SJCRH30 (cell line): ENCODE results near the gene TOGARAM1. TPM values are rescaled to one million over a fixed set of nuclear protein-coding genes. Genes with fewer than 3 reads are reported as not detected.
A peak's percentile ranks its signal among the peaks of the same experiment; 100 is the strongest.

Experiments used
- DNase-seq, 2 experiments: peaks; one replicate each; pipeline ENCODE4 v3.0.0-alpha.2; 2015 to 2020
- H3K27ac ChIP-seq: fragments of 250-450 bp; sonication (Bioruptor Pico); 2 replicates; pipeline ENCODE4 v1.5.1; 2020; ENCODE audit warnings: mild to moderate bottlenecking, moderate library complexity
- H3K27me3 ChIP-seq: fragments of 250-450 bp; sonication (Bioruptor Pico); 2 replicates; pipeline ENCODE4 v1.5.1; 2020; ENCODE audit warnings: mild to moderate bottlenecking, moderate library complexity
- H3K36me3 ChIP-seq: fragments of 250-450 bp; sonication (Bioruptor Pico); 2 replicates; pipeline ENCODE4 v1.5.1; 2020; ENCODE audit warnings: mild to moderate bottlenecking, moderate library complexity
- H3K4me1 ChIP-seq: fragments of 250-450 bp; sonication (Bioruptor Pico); 2 replicates; pipeline ENCODE4 v1.5.1; 2020; ENCODE audit warnings: mild to moderate bottlenecking, moderate library complexity
- H3K4me3 ChIP-seq: fragments of 250-450 bp; sonication (Bioruptor Pico); 2 replicates; pipeline ENCODE4 v1.5.1; 2020; ENCODE audit warnings: mild to moderate bottlenecking, moderate library complexity
- H3K9me3 ChIP-seq: fragments of 250-450 bp; sonication (Bioruptor Pico); replicated peaks from 2 replicates; pipeline ENCODE4 v1.5.1; 2020; ENCODE audit warnings: mild to moderate bottlenecking, moderate library complexity
- total RNA-seq: library from RNA; depleted of rRNA; stranded (reverse); fragments of >200 nt; shearing (Covaris generic); gene quantifications from 2 replicates; pipeline ENCODE4 v1.2.3, GENCODE V29; 2014; rRNA removed

Gene TOGARAM1, protein sequence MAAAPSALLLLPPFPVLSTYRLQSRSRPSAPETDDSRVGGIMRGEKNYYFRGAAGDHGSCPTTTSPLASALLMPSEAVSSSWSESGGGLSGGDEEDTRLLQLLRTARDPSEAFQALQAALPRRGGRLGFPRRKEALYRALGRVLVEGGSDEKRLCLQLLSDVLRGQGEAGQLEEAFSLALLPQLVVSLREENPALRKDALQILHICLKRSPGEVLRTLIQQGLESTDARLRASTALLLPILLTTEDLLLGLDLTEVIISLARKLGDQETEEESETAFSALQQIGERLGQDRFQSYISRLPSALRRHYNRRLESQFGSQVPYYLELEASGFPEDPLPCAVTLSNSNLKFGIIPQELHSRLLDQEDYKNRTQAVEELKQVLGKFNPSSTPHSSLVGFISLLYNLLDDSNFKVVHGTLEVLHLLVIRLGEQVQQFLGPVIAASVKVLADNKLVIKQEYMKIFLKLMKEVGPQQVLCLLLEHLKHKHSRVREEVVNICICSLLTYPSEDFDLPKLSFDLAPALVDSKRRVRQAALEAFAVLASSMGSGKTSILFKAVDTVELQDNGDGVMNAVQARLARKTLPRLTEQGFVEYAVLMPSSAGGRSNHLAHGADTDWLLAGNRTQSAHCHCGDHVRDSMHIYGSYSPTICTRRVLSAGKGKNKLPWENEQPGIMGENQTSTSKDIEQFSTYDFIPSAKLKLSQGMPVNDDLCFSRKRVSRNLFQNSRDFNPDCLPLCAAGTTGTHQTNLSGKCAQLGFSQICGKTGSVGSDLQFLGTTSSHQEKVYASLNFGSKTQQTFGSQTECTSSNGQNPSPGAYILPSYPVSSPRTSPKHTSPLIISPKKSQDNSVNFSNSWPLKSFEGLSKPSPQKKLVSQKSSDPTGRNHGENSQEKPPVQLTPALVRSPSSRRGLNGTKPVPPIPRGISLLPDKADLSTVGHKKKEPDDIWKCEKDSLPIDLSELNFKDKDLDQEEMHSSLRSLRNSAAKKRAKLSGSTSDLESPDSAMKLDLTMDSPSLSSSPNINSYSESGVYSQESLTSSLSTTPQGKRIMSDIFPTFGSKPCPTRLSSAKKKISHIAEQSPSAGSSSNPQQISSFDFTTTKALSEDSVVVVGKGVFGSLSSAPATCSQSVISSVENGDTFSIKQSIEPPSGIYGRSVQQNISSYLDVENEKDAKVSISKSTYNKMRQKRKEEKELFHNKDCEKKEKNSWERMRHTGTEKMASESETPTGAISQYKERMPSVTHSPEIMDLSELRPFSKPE (N-terminal part only)
- total RNA-seq, result 18.6 and 21.9 TPM in 2 replicates

DNA sequence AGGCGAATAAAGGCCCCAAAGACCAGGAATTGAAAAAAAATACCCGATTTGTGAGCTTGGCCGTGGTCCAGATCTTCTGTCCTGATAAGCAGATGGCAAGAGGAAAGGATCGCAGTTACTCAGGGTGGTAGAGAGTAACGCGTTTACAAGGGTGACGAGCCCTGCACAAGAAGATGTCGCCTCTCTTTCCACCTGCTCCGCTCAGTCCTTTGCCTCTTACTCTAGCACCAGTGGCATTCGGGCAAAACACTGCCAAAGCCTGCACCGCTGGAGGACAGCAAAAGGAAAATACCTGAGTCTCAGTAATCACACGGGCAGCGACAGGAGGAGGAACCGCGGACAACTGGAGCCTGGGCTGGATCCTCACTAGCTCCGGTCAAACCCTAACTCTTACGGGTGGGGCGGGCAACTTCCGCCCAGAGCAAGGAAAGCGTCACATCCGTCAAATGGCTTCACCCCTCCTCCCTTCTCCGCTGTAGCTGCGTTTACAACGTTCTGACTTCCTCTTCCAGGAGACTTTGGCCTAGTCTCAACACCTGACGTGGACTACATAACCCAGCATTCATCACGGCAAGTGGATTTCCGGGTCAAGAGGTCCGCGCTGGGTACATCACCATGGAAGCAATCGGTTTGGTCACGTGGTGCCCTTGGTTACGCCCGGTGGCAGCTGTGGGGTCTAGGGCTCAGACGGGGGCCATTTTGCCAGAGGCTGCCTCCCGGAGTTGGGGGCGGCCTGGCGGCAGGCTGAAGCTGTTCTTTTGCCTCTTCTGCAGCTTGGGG lies at the start of gene TOGARAM1, which contains the start of gene KLHL28:
Gene TOGARAM1, plus strand, starts transcription at position 637 of the 780 bp plus-strand sequence. CDS start 232 bp downstream, outside the sequence.
Gene KLHL28, minus strand, starts transcription at position 394 of the 780 bp plus-strand sequence. CDS start 16,019 bp downstream, outside the sequence.
- H3K36me3 ChIP-seq, result no peaks in the 10 kb centered on the region
- DNase-seq, result peak; percentile 98 to 99
- H3K4me3 ChIP-seq, result peak within 1 kb of the TSS; percentile 88
- H3K27ac ChIP-seq, result peak within 1 kb of the TSS; percentile 86
- no peaks in the 10 kb centered on the region for H3K27me3 ChIP-seq
- H3K4me1 ChIP-seq, result peaks cover 2% of the 10 kb centered on the region; the same call in 1 of the 2 replicates
- H3K9me3 ChIP-seq, result no peaks in the 10 kb centered on the region

DNA sequence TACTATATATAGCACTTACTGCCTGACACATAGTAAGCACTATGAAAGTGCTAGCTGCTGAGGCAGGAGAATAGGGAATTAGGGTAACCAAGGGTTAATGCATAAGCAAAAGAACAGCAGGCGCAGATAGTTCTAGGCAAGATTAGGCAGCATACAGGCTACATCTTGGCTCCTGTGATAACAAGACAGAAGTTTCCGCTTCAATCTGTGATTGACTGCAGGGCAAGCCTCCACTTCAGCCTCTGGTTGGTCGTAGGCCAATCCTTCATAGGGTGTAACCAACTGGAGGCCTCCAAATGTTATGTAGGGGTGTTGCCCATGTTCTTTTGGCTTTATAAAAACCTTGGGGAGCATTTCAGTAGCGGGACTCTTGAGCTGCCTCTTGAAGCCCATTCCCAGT lies 47.1 kb upstream of the TOGARAM1 start:
- Histone ChIP-seq H3K9me3 (no peaks in the 10 kb centered on the region; the same call in 1 of the 2 replicates), H3K4me3 (no peak overlapping the region), H3K36me3 (no peaks in the 10 kb centered on the region), H3K27ac (no peak overlapping the region), H3K27me3 (no peaks in the 10 kb centered on the region), H3K4me1 (peaks cover 14% of the 10 kb centered on the region)
- peak in 1 of 2 experiments; percentile 38 for DNase-seq

DNA sequence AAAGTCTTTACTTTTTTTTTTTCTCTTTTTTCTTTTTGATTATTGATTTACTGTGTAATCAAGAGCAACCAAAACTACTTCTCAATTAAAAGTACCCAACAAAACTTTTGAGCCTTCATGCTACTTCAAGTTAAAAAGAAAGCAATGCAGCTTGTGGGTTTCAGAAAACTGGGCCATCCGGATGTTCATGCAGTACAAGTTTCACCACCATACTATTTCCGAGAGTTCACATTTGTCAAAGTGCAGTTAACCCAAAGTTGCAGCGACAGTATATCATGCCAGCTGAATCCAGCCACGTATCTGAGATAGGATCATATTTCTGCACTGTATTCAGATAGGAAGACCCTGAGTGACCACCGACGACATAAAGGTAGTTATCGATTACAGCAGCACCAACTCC lies 33.2 kb upstream of the TOGARAM1 start:
- H3K36me3 ChIP-seq, result no peaks in the 10 kb centered on the region; the same call in 1 of the 2 replicates
- H3K4me1 ChIP-seq, result no peaks in the 10 kb centered on the region
- no peaks in the 10 kb centered on the region for H3K9me3 ChIP-seq
- no peaks in the 10 kb centered on the region for H3K27me3 ChIP-seq
- no peak for DNase-seq
- no peak overlapping the region for H3K4me3 ChIP-seq
- H3K27ac ChIP-seq, result no peak overlapping the region

DNA sequence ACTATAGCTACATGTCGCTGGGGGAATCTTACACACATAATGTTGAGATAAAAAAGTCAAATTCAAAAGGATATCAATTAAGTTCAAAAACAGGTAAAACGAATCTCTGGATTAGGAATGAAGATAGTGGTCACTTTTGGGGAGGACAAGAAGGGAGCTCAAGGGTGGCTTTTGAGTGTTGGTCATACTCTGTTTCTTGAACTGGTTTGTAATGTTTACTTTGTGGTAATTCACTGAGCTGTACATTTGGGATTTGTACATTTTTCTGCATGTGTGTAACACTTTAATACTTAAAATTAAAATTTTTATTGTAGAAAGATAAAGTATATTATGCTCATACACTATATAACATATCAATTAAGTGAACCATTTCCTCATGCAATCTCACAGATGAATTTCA lies 26.8 kb upstream of the TOGARAM1 start:
- H3K4me3 ChIP-seq, result no peak overlapping the region
- no peak overlapping the region for H3K27ac ChIP-seq
- H3K9me3 ChIP-seq, result 0 out of 2 replicates have a peak, but pooled peaks cover 5% of the 10 kb centered on the region
- no peaks in the 10 kb centered on the region for H3K4me1 ChIP-seq
- no peak for DNase-seq
- H3K36me3 ChIP-seq, result peaks cover 5% of the 10 kb centered on the region; the same call in 1 of the 2 replicates
- H3K27me3 ChIP-seq, result no peaks in the 10 kb centered on the region

DNA sequence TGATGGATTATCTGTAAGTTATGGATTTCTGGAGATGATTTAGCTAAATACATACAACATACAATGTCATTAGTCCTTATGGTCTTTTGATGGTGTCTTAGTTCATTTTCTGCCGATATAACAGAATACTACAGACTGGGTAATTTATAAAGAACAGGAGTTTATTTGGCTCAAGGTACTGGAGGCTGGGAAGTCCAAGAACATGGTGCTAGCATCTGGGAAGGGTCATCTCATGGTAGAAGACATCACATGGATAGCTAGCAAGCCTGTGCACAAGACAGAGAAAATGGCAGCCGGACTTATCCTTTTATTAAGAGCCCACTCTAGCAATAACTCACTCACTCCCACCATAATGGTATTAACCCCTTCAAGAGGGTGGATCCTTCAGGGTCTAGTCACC lies 24.4 kb upstream of the TOGARAM1 start:
- Histone ChIP-seq H3K4me1 (no peaks in the 10 kb centered on the region), H3K36me3 (peaks cover 15% of the 10 kb centered on the region; the same call in 1 of the 2 replicates), H3K27ac (no peak overlapping the region), H3K9me3 (0 out of 2 replicates have a peak, but pooled peaks cover 8% of the 10 kb centered on the region), H3K4me3 (no peak overlapping the region), H3K27me3 (no peaks in the 10 kb centered on the region)
- no peak for DNase-seq

DNA sequence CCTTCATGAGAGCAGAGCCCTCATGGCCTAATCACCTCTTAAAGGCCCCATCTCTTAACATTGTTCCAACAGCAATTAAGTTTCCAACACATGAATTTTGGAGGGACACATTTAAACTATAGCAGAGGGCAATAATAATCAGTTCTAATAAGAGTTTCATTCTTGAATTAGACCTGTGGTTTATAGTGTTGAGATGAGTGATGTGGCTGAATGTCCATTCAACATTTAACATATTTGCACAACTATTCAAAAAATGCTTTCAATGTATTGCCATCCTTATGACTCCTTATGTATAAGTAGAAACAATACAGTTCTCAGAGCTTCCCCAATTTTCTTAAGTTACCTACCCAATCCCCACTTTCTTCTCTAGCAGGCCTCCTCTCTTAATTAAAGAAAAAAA lies 21.8 kb upstream of the TOGARAM1 start:
- Histone ChIP-seq H3K36me3 (peaks cover 22% of the 10 kb centered on the region; the same call in 1 of the 2 replicates), H3K27me3 (no peaks in the 10 kb centered on the region), H3K4me3 (no peak overlapping the region)

DNA sequence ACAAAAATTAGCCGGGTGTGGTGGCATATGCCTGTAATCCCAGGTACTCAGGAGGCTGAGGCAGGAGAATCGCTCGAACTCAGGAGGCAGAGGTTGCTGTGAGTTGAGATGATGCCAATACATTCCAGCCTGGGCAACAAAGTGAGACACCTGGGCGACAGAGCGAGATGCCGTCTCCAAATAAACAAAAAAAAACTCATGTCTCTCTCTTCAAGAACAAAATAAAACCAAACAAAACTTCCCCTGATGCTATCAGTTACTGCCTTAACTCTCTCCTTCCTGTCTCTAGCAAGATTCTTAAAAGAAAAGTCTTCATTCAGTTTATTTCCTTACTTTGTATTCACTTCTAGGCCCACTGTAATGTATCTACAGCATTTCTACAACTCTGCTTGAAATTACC lies 21.0 kb upstream of the TOGARAM1 start:
- Histone ChIP-seq H3K9me3 (0 out of 2 replicates have a peak, but pooled peaks cover 8% of the 10 kb centered on the region), H3K4me1 (no peaks in the 10 kb centered on the region), H3K27me3 (no peaks in the 10 kb centered on the region), H3K27ac (no peak overlapping the region), H3K4me3 (no peak overlapping the region), H3K36me3 (peaks cover 22% of the 10 kb centered on the region; the same call in 1 of the 2 replicates)
- DNase-seq, result no peak

More for the DNA sequence above, 21.8 kb upstream of the TOGARAM1 start:
- H3K27ac ChIP-seq, result no peak overlapping the region
- DNase-seq, result no peak
- 0 out of 2 replicates have a peak, but pooled peaks cover 8% of the 10 kb centered on the region for H3K9me3 ChIP-seq
- no peaks in the 10 kb centered on the region for H3K4me1 ChIP-seq

DNA sequence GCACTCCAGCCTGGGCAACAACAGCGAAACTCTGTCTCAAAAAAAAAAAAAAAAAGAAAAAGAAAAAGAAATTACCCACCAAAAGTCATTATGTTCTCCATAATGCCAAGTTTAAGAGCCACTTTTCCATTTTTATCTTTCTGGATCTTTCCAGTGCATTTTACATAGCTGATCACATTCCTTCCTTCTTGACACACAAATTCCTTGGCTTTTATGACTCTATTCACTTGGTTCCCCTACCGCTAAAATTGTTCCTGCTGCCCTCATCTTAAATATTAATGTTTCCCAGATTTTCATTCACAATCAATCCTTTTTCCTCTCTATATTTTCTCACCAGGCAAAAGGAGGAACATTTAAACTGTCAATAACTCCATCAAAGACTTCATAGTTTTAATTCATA lies 20.4 kb upstream of the TOGARAM1 start:
- Histone ChIP-seq H3K27ac (no peak overlapping the region), H3K27me3 (no peaks in the 10 kb centered on the region), H3K9me3 (0 out of 2 replicates have a peak, but pooled peaks cover 8% of the 10 kb centered on the region), H3K4me3 (no peak overlapping the region), H3K4me1 (no peaks in the 10 kb centered on the region), H3K36me3 (peaks cover 22% of the 10 kb centered on the region; the same call in 1 of the 2 replicates)
- no peak for DNase-seq

DNA sequence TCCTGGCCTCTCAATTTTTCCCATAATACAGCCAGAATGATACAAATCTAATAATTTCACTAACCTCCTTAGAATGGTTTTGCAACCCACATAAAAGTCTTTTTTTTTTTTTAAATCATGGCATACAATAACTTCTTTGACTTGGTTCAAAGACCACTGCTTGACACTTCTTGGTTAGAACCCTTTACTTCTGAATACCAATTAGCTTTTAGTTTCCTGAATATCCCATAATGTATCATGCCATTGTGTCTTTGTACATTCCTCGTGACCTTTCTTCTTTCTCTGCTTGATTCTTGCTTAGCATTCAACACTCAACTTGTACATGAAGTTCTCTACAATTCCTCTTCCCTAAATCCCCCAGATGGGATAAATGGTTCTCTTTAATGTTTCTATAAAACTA lies 19.6 kb upstream of the TOGARAM1 start:
- 0 out of 2 replicates have a peak, but pooled peaks cover 8% of the 10 kb centered on the region for H3K9me3 ChIP-seq
- no peak overlapping the region for H3K4me3 ChIP-seq
- no peaks in the 10 kb centered on the region for H3K27me3 ChIP-seq
- DNase-seq, result no peak
- no peaks in the 10 kb centered on the region for H3K4me1 ChIP-seq
- H3K36me3 ChIP-seq, result peaks cover 22% of the 10 kb centered on the region; the same call in 1 of the 2 replicates
- no peak overlapping the region for H3K27ac ChIP-seq

DNA sequence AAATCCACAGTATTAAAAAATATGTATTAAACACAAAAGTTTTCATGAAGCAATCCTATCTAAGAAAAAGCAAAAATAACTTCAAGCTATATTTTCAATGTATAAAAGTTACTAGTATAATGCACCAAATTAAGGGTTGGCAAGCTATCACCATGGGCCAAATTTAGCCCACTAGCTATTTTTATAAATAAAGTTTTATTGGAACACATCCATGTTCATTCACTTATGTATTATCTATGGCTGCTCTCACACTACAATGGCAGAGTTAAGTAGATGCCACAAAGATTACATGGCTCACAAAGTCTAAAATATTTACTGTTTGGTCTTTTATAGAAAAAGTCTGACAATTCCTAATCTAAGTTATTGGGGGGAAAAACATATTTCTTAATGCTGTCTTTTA lies 17.9 kb upstream of the TOGARAM1 start:
- no peak overlapping the region for H3K4me3 ChIP-seq
- DNase-seq, result no peak

DNA sequence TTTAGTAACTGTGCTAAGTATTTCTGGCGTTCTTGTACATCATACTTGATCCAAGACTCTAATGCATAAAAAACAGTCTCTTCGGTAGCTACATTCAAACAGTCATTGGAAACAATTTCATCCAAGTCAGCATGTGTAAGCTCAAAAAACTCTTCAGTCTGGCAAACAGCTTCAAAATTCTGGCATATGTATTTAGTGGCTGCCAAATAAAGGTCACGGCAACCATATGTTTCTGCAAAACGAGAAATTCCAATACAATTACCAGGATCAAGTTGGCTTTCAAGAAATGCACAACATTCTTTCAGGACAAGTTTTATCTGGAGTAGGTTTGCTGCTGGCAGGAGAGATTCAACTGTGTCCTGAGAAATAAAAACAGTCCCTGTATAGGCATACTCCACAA lies 16.7 kb upstream of the TOGARAM1 start:
- no peaks in the 10 kb centered on the region for H3K4me1 ChIP-seq
- no peaks in the 10 kb centered on the region for H3K27me3 ChIP-seq
- no peak for DNase-seq
- H3K4me3 ChIP-seq, result no peak overlapping the region
- H3K27ac ChIP-seq, result no peak overlapping the region
- peaks cover 16% of the 10 kb centered on the region; the same call in 1 of the 2 replicates for H3K36me3 ChIP-seq
- H3K9me3 ChIP-seq, result 0 out of 2 replicates have a peak, but pooled peaks cover 2% of the 10 kb centered on the region

More for the DNA sequence above, 17.9 kb upstream of the TOGARAM1 start:
- 0 out of 2 replicates have a peak, but pooled peaks cover 5% of the 10 kb centered on the region for H3K9me3 ChIP-seq
- no peaks in the 10 kb centered on the region for H3K27me3 ChIP-seq
- H3K4me1 ChIP-seq, result no peaks in the 10 kb centered on the region
- no peak overlapping the region for H3K27ac ChIP-seq
- H3K36me3 ChIP-seq, result peaks cover 19% of the 10 kb centered on the region; the same call in 1 of the 2 replicates

DNA sequence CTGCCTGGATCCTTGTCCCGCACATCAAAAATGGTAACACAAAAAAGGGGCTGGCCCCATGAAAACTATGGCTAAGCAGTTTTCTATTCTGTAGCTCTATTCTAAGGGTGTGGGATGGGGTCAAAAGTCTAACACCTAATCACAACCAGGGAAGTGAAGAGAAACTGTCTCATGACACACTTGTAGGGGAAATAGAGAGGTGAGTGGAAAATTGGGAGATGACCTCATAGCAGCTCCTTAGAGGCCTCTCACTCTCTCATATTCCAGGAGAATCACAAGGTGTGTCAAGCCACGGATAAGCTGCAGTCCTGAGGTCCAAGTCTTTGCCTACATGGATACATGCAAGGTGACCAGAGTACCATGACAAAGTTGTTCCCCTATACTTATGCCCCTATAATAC lies 10.9 kb upstream of the TOGARAM1 start:
- Histone ChIP-seq H3K36me3 (peaks cover 4% of the 10 kb centered on the region; the same call in 1 of the 2 replicates), H3K27ac (no peak overlapping the region), H3K4me1 (no peaks in the 10 kb centered on the region), H3K27me3 (no peaks in the 10 kb centered on the region), H3K4me3 (no peak overlapping the region), H3K9me3 (no peaks in the 10 kb centered on the region)
- DNase-seq, result no peak
